ENCODE data around the gene MRPS16. TPM values are rescaled to one million over a fixed set of nuclear protein-coding genes. Genes with fewer than 3 reads are reported as not detected.

MRPS16 gene
- total RNA-seq, 1 donor from 2014 or later: 78.6 TPM

DNA sequence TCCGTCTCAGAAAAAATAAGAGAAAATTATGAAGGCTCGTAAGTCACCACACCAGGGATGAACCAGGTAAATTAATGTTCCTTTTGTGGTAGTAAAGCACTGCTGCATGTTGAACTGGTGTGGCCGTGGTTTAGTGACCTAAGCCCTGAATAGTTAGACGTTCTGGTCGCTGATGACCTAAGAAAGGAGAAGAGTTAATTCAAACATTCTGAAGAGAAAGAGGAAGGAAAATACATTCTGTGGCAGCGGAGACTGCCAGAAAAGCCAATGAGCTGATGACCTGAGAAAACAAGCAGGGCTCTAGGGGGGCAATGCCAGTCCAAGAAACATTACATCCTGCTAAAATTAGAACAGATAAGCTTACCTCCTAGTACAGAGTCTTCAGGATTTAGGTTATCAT lies 22.9 kb downstream of the MRPS16 start:
- peaks cover 9% of the 10 kb centered on the region for H3K36me3 Mint-ChIP-seq (ENCODE audit: low read depth, unreplicated experiment)
- H3K27me3 Mint-ChIP-seq (ENCODE audit: unreplicated experiment): no peaks in the 10 kb centered on the region
- TF ChIP-seq, protein P1, sequence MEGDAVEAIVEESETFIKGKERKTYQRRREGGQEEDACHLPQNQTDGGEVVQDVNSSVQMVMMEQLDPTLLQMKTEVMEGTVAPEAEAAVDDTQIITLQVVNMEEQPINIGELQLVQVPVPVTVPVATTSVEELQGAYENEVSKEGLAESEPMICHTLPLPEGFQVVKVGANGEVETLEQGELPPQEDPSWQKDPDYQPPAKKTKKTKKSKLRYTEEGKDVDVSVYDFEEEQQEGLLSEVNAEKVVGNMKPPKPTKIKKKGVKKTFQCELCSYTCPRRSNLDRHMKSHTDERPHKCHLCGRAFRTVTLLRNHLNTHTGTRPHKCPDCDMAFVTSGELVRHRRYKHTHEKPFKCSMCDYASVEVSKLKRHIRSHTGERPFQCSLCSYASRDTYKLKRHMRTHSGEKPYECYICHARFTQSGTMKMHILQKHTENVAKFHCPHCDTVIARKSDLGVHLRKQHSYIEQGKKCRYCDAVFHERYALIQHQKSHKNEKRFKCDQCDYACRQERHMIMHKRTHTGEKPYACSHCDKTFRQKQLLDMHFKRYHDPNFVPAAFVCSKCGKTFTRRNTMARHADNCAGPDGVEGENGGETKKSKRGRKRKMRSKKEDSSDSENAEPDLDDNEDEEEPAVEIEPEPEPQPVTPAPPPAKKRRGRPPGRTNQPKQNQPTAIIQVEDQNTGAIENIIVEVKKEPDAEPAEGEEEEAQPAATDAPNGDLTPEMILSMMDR (IDR thresholded peaks at IDR 0.05; ENCODE audit: unreplicated experiment): no peak
- no peaks in the 10 kb centered on the region for H3K4me1 Mint-ChIP-seq (ENCODE audit: unreplicated experiment)
- H3K9me3 Mint-ChIP-seq (ENCODE audit: unreplicated experiment): no peaks in the 10 kb centered on the region
- DNase-seq (ENCODE audit: low spot score): no peak
- no peak overlapping the region for H3K27ac Mint-ChIP-seq (ENCODE audit: unreplicated experiment)
- no peak overlapping the region for H3K4me3 Mint-ChIP-seq (ENCODE audit: unreplicated experiment)

DNA sequence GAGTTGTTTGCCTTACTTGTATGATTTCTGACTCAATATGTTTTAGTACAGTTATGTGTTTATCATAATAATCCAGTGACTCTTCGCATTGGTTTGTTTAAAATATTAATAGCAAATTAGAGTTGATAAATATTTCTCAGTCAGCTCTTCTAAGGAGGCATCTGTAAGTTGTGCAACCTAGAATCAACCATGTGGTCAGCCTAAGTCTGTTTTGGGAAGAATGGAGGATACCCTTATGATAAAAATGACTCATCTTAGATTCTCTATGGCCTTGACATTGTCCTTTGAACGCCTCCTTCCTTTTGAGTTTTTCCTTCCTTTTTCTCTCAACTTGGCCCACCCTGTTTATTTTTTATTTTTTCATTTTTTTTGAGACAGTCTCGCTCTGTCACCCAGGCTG lies 24.2 kb downstream of the MRPS16 start:
- Mint-ChIP-seq H3K4me3 (ENCODE audit: unreplicated experiment) (no peak overlapping the region), H3K36me3 (ENCODE audit: low read depth, unreplicated experiment) (peaks cover 5% of the 10 kb centered on the region), H3K9me3 (ENCODE audit: unreplicated experiment) (no peaks in the 10 kb centered on the region), H3K27me3 (ENCODE audit: unreplicated experiment) (no peaks in the 10 kb centered on the region), H3K27ac (ENCODE audit: unreplicated experiment) (no peak overlapping the region), H3K4me1 (ENCODE audit: unreplicated experiment) (no peaks in the 10 kb centered on the region)
- TF ChIP-seq, protein P1 (IDR thresholded peaks at IDR 0.05; ENCODE audit: unreplicated experiment): no peak
- no peak for DNase-seq (ENCODE audit: low spot score)

- H3K27me3 Mint-ChIP-seq (ENCODE audit: unreplicated experiment): no peaks in the 10 kb centered on the region
- H3K36me3 Mint-ChIP-seq (ENCODE audit: low read depth, unreplicated experiment): peaks cover 5% of the 10 kb centered on the region
- H3K4me1 Mint-ChIP-seq (ENCODE audit: unreplicated experiment): no peaks in the 10 kb centered on the region
Measured at GRCh38 chr10:73226663-73227062, 25.8 kb downstream of the MRPS16 start.

DNA sequence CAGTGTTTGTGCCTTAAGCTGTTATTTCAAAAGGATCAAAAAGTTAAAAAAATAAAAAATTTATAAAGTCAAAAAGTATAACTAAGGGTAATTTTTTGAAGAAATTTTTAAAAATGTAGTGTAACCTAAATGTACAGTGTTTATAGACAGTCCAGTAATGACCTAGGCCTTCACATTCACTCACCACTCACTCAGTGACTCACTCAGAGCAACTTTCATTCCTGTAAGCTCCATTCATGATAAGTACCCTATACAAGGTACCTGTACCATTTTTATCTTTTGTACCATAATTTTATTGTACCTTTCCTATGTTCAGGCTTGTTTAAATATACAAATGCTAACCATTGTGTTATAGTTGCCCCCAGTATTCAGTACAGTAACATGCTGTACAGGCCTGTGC lies 26.9 kb downstream of the MRPS16 start:
- Mint-ChIP-seq H3K4me1 (ENCODE audit: unreplicated experiment) (no peaks in the 10 kb centered on the region), H3K9me3 (ENCODE audit: unreplicated experiment) (no peaks in the 10 kb centered on the region), H3K27ac (ENCODE audit: unreplicated experiment) (no peak overlapping the region), H3K4me3 (ENCODE audit: unreplicated experiment) (no peak overlapping the region), H3K36me3 (ENCODE audit: low read depth, unreplicated experiment) (peaks cover 3% of the 10 kb centered on the region), H3K27me3 (ENCODE audit: unreplicated experiment) (no peaks in the 10 kb centered on the region)
- DNase-seq (ENCODE audit: low spot score): no peak
- TF ChIP-seq, protein P1 (IDR thresholded peaks at IDR 0.05; ENCODE audit: unreplicated experiment): no peak

More at GRCh38 chr10:73226663-73227062, 25.8 kb downstream of the MRPS16 start:
- TF ChIP-seq, protein P1 (IDR thresholded peaks at IDR 0.05; ENCODE audit: unreplicated experiment): no peak
- no peak overlapping the region for H3K27ac Mint-ChIP-seq (ENCODE audit: unreplicated experiment)
- no peak for DNase-seq (ENCODE audit: low spot score)
- H3K4me3 Mint-ChIP-seq (ENCODE audit: unreplicated experiment): no peak overlapping the region
- no peaks in the 10 kb centered on the region for H3K9me3 Mint-ChIP-seq (ENCODE audit: unreplicated experiment)

DNA sequence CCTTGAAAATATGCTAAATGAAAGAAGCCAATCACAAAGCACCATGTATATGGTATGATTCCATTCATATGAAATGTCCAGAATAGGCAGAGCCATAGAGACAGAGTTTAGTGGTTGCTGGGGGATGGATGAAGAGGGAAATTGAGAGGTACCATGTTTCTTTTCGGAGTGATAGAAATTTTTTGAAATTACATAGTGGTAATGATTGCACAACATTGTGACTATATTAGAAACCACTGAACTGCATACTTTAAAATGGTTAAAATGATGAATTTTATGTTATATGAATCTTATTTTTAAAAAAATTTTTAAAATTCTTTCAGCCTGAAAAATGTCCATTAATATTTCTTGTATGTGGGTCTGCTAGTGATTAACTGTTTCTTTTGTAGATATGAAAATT lies 31.5 kb downstream of the MRPS16 start:
- TF ChIP-seq, protein P1 (IDR thresholded peaks at IDR 0.05; ENCODE audit: unreplicated experiment): no peak
- H3K27me3 Mint-ChIP-seq (ENCODE audit: unreplicated experiment): peaks cover 1% of the 10 kb centered on the region
- no peaks in the 10 kb centered on the region for H3K4me1 Mint-ChIP-seq (ENCODE audit: unreplicated experiment)
- peaks cover 12% of the 10 kb centered on the region for H3K36me3 Mint-ChIP-seq (ENCODE audit: low read depth, unreplicated experiment)
- H3K9me3 Mint-ChIP-seq (ENCODE audit: unreplicated experiment): no peaks in the 10 kb centered on the region
- no peak overlapping the region for H3K27ac Mint-ChIP-seq (ENCODE audit: unreplicated experiment)
- no peak overlapping the region for H3K4me3 Mint-ChIP-seq (ENCODE audit: unreplicated experiment)
- DNase-seq (ENCODE audit: low spot score): no peak

Measured in endothelial cell (in vitro differentiated cells).